HCT116 (cell line): ENCODE measurements around the gene AP5Z1. TPM values are rescaled to one million over a fixed set of nuclear protein-coding genes. Genes with fewer than 3 reads are reported as not detected.

Experiments
- ATAC-seq: fragments of 200-7000 bp; cut with Tn5 transposase; 2 replicates; pipeline ENCODE4 v1.9.1; 2020; ENCODE audit warnings: mild to moderate bottlenecking, moderate library complexity
- BruUV-seq: library from RNA; stranded (reverse); fragments of 400-500 nt; replicated peaks from 2 replicates; lab custom pipeline; 2021; lab: Mats Ljungman, UMichigan
- CTCF ChIA-PET: fragments of 300-600 bp; sonication (Branson Sonifier 250); formaldehyde crosslinking; loops from one replicate; lab custom pipeline; 2021; ENCODE audit warnings: antibody characterized with exemption; lab: Charles Lee
- POLR2A ChIA-PET: fragments of 300-600, 350-600 bp; sonication (Branson Sonifier 250); formaldehyde crosslinking; loops from one replicate; lab custom pipeline; 2021; ENCODE audit warnings: antibody characterized with exemption; lab: Charles Lee
- RAD21 ChIA-PET, 2 experiments: fragments of 300-600 bp; sonication (Branson Sonifier 250); formaldehyde crosslinking; loops; one replicate each; lab custom pipeline; 2023; ENCODE audit warnings: low total read pairs in 2 of 2; ENCODE audit not compliant: uncharacterized antibody in 2 of 2, unreplicated experiment in 2 of 2, low non-redundant PET in 1 of 2; lab: Charles Lee
- DNase-seq: peaks from one replicate; pipeline ENCODE4 v3.0.0-alpha.2; 2010; ENCODE audit warnings: low read depth, low spot score
- H2AFZ ChIP-seq: fragments of 200-600 bp; shearing (Covaris generic), sonication (generic); 2 replicates; pipeline ENCODE4 v1.6.1; 2017; ENCODE audit warnings: low read depth, mixed run types, mixed read lengths, antibody characterized with exemption, low read length; ENCODE audit not compliant: poor library complexity, severe bottlenecking
- H3K27ac ChIP-seq: 2 replicates; pipeline ENCODE4 v1.5.1; 2012; ENCODE audit warnings: low read depth, low read length
- H3K27me3 ChIP-seq: fragments of 200-600 bp; sonication (generic); 2 replicates; pipeline ENCODE4 v1.6.1; 2016; ENCODE audit warnings: mixed run types, low read length, mixed read lengths; ENCODE audit not compliant: insufficient read depth
- H3K36me3 ChIP-seq, 2 experiments: fragments of 200-500 bp in 1 of 2; fragments of 200-600 bp in 1 of 2; sonication (Bioruptor generic) in 1 of 2; sonication (generic) in 1 of 2; 2 replicates each; pipeline versions ENCODE4 v1.5.1 to v1.6.1; 2014 to 2016; ENCODE audit warnings: low read length in 2 of 2, inconsistent platforms in 1 of 2, mixed read lengths in 1 of 2, mixed run types in 1 of 2; ENCODE audit not compliant: insufficient read depth in 2 of 2, control insufficient read depth in 1 of 2
- H3K4me1 ChIP-seq, 2 experiments: fragments of 200-600 bp in 1 of 2; sonication (generic) in 1 of 2; 2 replicates each; pipeline versions ENCODE4 v1.5.1 to v1.6.1; 2012 to 2017; ENCODE audit warnings: low read length in 2 of 2, inconsistent platforms in 1 of 2, mild to moderate bottlenecking in 1 of 2, mixed read lengths in 1 of 2, mixed run types in 1 of 2, moderate library complexity in 1 of 2; ENCODE audit not compliant: insufficient read depth in 2 of 2, control insufficient read depth in 1 of 2
- H3K4me2 ChIP-seq: fragments of 200-600 bp; sonication (generic); 2 replicates; pipeline ENCODE4 v1.6.1; 2017; ENCODE audit warnings: mixed run types, low read length, mixed read lengths
- H3K4me3 ChIP-seq, 2 experiments: fragments of 200-600 bp in 1 of 2; sonication (generic) in 1 of 2; replicated peaks in 1 of 2; 2 replicates each; pipeline ENCODE4 v1.5.1; 2011 to 2016; ENCODE audit warnings: low read length in 2 of 2, control low read depth in 1 of 2, low read depth in 1 of 2, mild to moderate bottlenecking in 1 of 2, mixed read lengths in 1 of 2, mixed run types in 1 of 2
- H3K79me2 ChIP-seq: fragments of 200-600 bp; sonication (generic); 2 replicates; pipeline ENCODE4 v1.6.1; 2017; ENCODE audit warnings: mild to moderate bottlenecking, mixed run types, low read length, moderate library complexity, mixed read lengths; ENCODE audit not compliant: insufficient read depth
- H3K9ac ChIP-seq: fragments of 200-600 bp; sonication (generic); 2 replicates; pipeline ENCODE4 v1.6.1; 2016; ENCODE audit warnings: low read length, mixed read lengths
- H3K9me2 ChIP-seq: fragments of 200-600 bp; sonication (generic), shearing (Covaris generic); 2 replicates; pipeline ENCODE4 v1.6.1; 2017; ENCODE audit warnings: mixed run types, mild to moderate bottlenecking, moderate library complexity; ENCODE audit not compliant: insufficient read depth
- H3K9me3 ChIP-seq, 2 experiments: fragments of 200-500 bp in 1 of 2; fragments of 200-600 bp in 1 of 2; sonication (Bioruptor generic) in 1 of 2; sonication (generic) in 1 of 2; 2 replicates each; pipeline ENCODE4 v1.6.1; 2014 to 2017; ENCODE audit warnings: low read length in 2 of 2, mixed read lengths in 2 of 2, inconsistent platforms in 1 of 2, low read depth in 1 of 2, mild to moderate bottlenecking in 1 of 2, mixed run types in 1 of 2, moderate library complexity in 1 of 2; ENCODE audit not compliant: control insufficient read depth in 1 of 2, insufficient read depth in 1 of 2
- H4K20me1 ChIP-seq: fragments of 200-600 bp; sonication (generic), shearing (Covaris generic); 2 replicates; pipeline ENCODE4 v1.6.1; 2017; ENCODE audit warnings: mixed run types, mild to moderate bottlenecking, moderate library complexity; ENCODE audit not compliant: insufficient read depth
- CBX3 ChIP-seq: IDR thresholded peaks from 2 replicates; pipeline ENCODE4 v1.6.1; 2012; ENCODE audit warnings: low read depth
- EGR1 ChIP-seq: IDR thresholded peaks from 2 replicates; pipeline ENCODE4 v1.6.1; 2012; ENCODE audit warnings: low read depth
- EZH2phosphoT487 ChIP-seq: fragments of 200-600 bp; IDR thresholded peaks from 2 replicates; pipeline ENCODE4 v1.6.1; 2018; ENCODE audit warnings: antibody characterized with exemption, borderline replicate concordance
- POLR2AphosphoS5 ChIP-seq: IDR thresholded peaks from 2 replicates; pipeline ENCODE4 v1.6.1; 2011; ENCODE audit warnings: mild to moderate bottlenecking, low read depth, low read length, moderate library complexity
- SIN3A ChIP-seq: IDR thresholded peaks from 2 replicates; pipeline ENCODE4 v1.6.1; 2012; ENCODE audit warnings: low read depth
- SRF ChIP-seq: IDR thresholded peaks from 2 replicates; pipeline ENCODE4 v1.6.1; 2012; ENCODE audit warnings: low read depth
- TCF7L2 ChIP-seq: IDR thresholded peaks from 2 replicates; pipeline ENCODE4 v1.7.0; 2011; ENCODE audit warnings: borderline replicate concordance, inconsistent platforms; ENCODE audit not compliant: insufficient read depth, insufficient read length; ENCODE audit errors: extremely low read depth
- YY1 ChIP-seq: IDR thresholded peaks from 2 replicates; pipeline ENCODE4 v1.6.1; 2011; ENCODE audit warnings: low read length, low read depth, moderate library complexity, mild to moderate bottlenecking; ENCODE audit not compliant: insufficient replicate concordance; ENCODE audit errors: extremely low read depth
- ZNF274 ChIP-seq: fragments of 200-500 bp; sonication (Bioruptor generic); IDR thresholded peaks from 2 replicates; pipeline ENCODE4 v1.6.1; 2014; ENCODE audit warnings: mild to moderate bottlenecking, low read depth, low read length, inconsistent platforms
- intact Hi-C: fragments of 100-400 bp; cut with micrococcal nuclease; formaldehyde crosslinking; loops from 2 replicates; pipeline ENCODE4 v1.10.0; 2022
- total RNA-seq: library from RNA; stranded (reverse); gene quantifications from one replicate; pipeline ENCODE4 v1.2.1, GENCODE V29; 2021; ENCODE audit not compliant: unreplicated experiment
- TF ChIP-seq, protein P1 (sequence below): IDR thresholded peaks from 2 replicates; pipeline ENCODE4 v1.6.1; 2012; ENCODE audit warnings: low read depth

The AP5Z1 gene
- total RNA-seq, 1 experiment from 2014 or later = 23.2 TPM

DNA sequence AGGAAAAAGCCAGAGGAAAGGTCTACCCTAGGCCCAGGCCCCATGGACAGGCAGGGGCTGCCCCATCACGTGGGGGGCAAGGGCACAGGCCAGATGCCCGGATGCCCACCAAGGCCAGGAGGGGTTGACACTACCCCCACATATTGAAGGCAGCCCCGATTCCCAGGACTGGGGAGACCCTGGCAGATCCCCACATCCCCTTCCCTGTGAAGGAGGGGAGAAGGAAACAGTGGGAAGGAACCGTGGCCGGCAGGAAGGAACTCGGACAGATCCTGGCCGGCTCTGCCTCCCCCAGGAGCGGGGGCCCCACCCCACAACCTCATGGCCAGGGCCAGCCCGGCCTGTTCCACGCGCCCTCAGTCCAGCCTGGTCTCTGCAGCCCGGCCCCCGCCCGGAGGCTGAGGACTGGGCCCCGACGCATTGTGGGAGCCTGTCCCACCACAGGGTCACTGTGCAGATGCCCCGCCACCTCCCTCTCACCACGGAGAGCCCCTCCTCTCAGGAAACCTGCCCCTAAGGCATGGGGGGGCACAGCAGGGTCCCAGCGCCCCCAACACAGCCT, 45.1 kb downstream of the AP5Z1 start:
- H3K9me3 ChIP-seq = no peaks in the 10 kb centered on the region
- no peak overlapping the region for H3K4me3 ChIP-seq
- no peak overlapping the region for H3K9ac ChIP-seq
- no peaks in the 10 kb centered on the region for H4K20me1 ChIP-seq
- POLR2A ChIA-PET = no interaction called here
- no peaks in the 10 kb centered on the region for H3K9me2 ChIP-seq
- no peak overlapping the region for H3K27ac ChIP-seq
- H2AFZ ChIP-seq = no peak overlapping the region
- ATAC-seq (no peak), DNase-seq (no peak)
- no TSS peak for BruUV-seq
- H3K4me1 ChIP-seq = no peaks in the 10 kb centered on the region
- H3K4me2 ChIP-seq = no peak overlapping the region
- intact Hi-C loops = no loop called here
- H3K36me3 ChIP-seq = no peaks in the 10 kb centered on the region
- RAD21 ChIA-PET = no interaction called here
- H3K79me2 ChIP-seq = no peaks in the 10 kb centered on the region
- CTCF ChIA-PET = no interaction called here
- no peaks in the 10 kb centered on the region for H3K27me3 ChIP-seq
- TF ChIP-seq, protein P1, sequence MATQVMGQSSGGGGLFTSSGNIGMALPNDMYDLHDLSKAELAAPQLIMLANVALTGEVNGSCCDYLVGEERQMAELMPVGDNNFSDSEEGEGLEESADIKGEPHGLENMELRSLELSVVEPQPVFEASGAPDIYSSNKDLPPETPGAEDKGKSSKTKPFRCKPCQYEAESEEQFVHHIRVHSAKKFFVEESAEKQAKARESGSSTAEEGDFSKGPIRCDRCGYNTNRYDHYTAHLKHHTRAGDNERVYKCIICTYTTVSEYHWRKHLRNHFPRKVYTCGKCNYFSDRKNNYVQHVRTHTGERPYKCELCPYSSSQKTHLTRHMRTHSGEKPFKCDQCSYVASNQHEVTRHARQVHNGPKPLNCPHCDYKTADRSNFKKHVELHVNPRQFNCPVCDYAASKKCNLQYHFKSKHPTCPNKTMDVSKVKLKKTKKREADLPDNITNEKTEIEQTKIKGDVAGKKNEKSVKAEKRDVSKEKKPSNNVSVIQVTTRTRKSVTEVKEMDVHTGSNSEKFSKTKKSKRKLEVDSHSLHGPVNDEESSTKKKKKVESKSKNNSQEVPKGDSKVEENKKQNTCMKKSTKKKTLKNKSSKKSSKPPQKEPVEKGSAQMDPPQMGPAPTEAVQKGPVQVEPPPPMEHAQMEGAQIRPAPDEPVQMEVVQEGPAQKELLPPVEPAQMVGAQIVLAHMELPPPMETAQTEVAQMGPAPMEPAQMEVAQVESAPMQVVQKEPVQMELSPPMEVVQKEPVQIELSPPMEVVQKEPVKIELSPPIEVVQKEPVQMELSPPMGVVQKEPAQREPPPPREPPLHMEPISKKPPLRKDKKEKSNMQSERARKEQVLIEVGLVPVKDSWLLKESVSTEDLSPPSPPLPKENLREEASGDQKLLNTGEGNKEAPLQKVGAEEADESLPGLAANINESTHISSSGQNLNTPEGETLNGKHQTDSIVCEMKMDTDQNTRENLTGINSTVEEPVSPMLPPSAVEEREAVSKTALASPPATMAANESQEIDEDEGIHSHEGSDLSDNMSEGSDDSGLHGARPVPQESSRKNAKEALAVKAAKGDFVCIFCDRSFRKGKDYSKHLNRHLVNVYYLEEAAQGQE = no peak
- no peak for TF ChIP-seq SIN3A
- TF ChIP-seq SRF = no peak
- TF ChIP-seq POLR2AphosphoS5 = no peak
- no peak for TF ChIP-seq YY1
- TF ChIP-seq ZNF274 = no peak
- no peak for TF ChIP-seq EZH2phosphoT487
- TF ChIP-seq EGR1 = no peak
- no peak for TF ChIP-seq CBX3
- no peak for TF ChIP-seq TCF7L2
